Measurements from ENCODE around the gene ZNF41. TPM values are rescaled to one million over a fixed set of nuclear protein-coding genes. Genes with fewer than 3 reads are reported as not detected.
"Not testable (repeated sequence)": the region's sequence is repeated elsewhere in the genome, so short reads cannot be mapped to it uniquely, and the experiment has no call there.

Gene ZNF41
- total and polyA plus RNA-seq, 7 donors, result 3.0 to 8.4 (median 4.3) TPM

DNA sequence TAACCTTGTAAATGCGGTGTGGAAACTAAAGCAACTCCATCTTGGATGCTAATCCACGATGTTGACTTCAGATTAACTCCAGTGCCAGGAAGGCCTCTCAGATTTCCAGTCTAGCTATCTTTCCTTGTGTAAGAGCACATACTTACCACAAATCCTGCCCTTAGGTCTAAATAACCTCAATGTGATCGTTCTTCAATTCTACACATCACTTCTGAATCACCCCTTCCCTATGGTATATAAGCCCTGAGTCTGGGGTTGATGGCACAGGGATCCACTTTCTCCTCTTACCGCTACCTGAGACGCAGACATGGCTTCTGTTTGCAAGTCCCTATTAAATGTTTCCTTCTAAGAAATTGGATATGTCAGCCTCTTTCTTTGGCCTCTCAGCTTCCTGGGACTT is 17.5 kb upstream of the ZNF41 start:
- H3K4me3 ChIP-seq, result no peak overlapping the region
- TF ChIP-seq POLR2A (IDR thresholded peaks at IDR 0.05) (no peak), POLR2AphosphoS5 (IDR thresholded peaks at IDR 0.05) (no peak), EP300 (IDR thresholded peaks at IDR 0.05) (no peak)
- TF ChIP-seq, protein P1, sequence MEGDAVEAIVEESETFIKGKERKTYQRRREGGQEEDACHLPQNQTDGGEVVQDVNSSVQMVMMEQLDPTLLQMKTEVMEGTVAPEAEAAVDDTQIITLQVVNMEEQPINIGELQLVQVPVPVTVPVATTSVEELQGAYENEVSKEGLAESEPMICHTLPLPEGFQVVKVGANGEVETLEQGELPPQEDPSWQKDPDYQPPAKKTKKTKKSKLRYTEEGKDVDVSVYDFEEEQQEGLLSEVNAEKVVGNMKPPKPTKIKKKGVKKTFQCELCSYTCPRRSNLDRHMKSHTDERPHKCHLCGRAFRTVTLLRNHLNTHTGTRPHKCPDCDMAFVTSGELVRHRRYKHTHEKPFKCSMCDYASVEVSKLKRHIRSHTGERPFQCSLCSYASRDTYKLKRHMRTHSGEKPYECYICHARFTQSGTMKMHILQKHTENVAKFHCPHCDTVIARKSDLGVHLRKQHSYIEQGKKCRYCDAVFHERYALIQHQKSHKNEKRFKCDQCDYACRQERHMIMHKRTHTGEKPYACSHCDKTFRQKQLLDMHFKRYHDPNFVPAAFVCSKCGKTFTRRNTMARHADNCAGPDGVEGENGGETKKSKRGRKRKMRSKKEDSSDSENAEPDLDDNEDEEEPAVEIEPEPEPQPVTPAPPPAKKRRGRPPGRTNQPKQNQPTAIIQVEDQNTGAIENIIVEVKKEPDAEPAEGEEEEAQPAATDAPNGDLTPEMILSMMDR (IDR thresholded peaks at IDR 0.05), result no peak
- intact Hi-C loops (cut with DNase I), result no loop called here
- 91 to 92% methylated on average over 5 of the region's 5 CpGs for WGBS, 2 donors
- no peaks in the 10 kb centered on the region for H3K9me3 ChIP-seq
- no peaks in the 10 kb centered on the region for H3K36me3 ChIP-seq
- no peak for DNase-seq
- no peaks in the 10 kb centered on the region for H3K27me3 ChIP-seq
- H3K4me1 ChIP-seq, result no peaks in the 10 kb centered on the region
- no peak overlapping the region for H3K27ac ChIP-seq

DNA sequence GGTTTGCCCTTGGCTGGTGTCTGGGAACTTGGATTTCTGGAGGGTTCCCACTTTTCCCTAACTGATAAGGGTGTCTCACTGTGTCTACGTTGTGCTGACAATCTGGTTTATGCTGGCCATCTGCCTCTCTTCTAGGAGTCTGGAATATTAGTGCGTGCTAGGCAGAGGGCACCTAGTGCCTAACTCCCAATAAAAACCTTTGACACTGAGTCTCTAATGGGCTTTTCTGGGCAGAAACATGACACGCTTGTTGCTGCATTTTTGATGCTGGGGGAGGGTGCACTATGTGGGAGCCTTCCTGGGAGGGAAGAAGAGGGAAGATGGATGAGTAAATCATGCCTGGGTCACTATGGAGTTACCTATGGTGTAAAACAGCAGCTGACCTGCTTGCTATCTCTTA is 16.3 kb upstream of the ZNF41 start:
- H3K27me3 ChIP-seq, result no peaks in the 10 kb centered on the region
- H3K4me3 ChIP-seq, result no peak overlapping the region
- intact Hi-C loops (cut with DNase I), result no loop called here
- H3K36me3 ChIP-seq, result no peaks in the 10 kb centered on the region
- no peaks in the 10 kb centered on the region for H3K4me1 ChIP-seq
- DNase-seq, result no peak
- 85 to 91% methylated on average over 3 of the region's 3 CpGs for WGBS, 2 donors
- H3K9me3 ChIP-seq, result no peaks in the 10 kb centered on the region
- H3K27ac ChIP-seq, result no peak overlapping the region
- no peak for TF ChIP-seq EP300 (IDR thresholded peaks at IDR 0.05)
- TF ChIP-seq POLR2A (IDR thresholded peaks at IDR 0.05), result no peak
- TF ChIP-seq, protein P1 (IDR thresholded peaks at IDR 0.05), result no peak
- TF ChIP-seq POLR2AphosphoS5 (IDR thresholded peaks at IDR 0.05), result no peak

DNA sequence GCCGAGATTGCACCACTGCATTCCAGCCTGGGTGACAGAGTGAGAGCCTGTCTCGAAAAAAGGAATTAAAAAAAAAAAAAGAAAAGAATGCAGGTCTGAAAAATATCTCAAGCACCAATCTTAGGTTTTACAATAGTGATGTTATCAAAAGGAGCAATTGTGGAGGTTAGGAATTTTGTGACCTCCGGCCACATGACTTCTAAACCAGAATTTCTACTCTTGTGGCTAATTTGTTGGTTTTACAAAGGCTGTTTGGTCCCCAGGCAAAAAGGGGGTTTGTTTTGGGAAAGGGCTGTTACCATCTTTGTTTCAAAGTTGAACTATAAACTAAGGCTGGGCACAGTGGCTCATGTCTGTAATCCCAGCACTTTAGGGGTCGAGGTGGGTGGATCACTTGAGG is 15.4 kb upstream of the ZNF41 start:
- Histone ChIP-seq H3K27ac (no peak overlapping the region), H3K4me3 (no peak overlapping the region), H3K27me3 (no peaks in the 10 kb centered on the region), H3K36me3 (no peaks in the 10 kb centered on the region), H3K9me3 (no peaks in the 10 kb centered on the region), H3K4me1 (no peaks in the 10 kb centered on the region)
- no peak for DNase-seq
- intact Hi-C loops (cut with DNase I), result no loop called here
- TF ChIP-seq EP300 (IDR thresholded peaks at IDR 0.05), result no peak
- no peak for TF ChIP-seq POLR2AphosphoS5 (IDR thresholded peaks at IDR 0.05)
- TF ChIP-seq, protein P1 (IDR thresholded peaks at IDR 0.05), result no peak
- no peak for TF ChIP-seq POLR2A (IDR thresholded peaks at IDR 0.05)
- WGBS, 2 donors, result 86% methylated on average over 4 of the region's 4 CpGs

DNA sequence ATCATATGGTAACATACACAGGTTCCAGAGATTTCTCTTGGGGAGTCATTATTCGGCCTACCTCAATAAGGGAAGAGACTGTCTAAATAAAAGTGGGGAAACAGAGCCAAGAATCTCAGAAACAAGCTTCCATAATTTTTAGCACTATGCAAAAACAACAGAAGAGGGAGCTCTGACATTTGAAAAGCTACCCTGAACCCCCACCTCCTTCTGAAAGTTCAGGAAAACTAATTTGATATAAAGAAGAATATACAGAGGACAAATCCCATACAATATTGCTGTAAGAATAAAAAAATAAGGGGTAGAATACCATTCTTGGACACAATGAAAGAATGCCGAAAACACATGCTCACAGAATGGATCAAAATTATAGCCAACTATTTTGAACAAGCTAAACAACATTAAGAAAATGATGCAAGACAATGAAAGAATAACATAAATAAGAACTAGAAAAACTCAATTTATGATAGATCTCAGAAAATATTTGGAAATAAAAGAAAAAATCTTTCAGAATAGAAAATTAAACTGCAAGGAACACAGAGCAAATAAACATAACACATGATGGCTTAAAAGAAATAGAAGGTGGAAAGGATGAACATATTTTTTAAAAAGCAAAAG is 14.4 kb upstream of the ZNF41 start:
- intact Hi-C loops (cut with DNase I), result no loop called here

DNA sequence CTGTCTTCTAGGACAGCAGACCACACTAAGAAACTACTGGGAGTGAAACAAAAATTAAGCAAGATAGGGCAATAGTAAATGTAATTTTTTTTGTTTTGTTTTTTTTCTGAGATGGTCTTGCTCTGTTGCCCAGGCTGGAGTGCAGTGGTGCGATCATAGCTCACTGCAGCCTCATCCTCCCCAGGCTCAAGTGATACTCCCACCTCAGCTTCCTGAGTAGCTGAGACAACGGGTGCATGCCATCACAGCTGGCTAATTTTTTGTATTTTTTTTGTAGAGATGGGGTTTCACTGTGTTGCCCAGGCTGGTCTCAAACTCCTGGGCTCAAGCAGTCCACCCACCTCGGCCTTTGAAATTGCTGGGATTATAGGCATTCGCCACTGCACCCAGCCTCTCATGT is 9.1 kb upstream of the ZNF41 start:
- H3K4me1 ChIP-seq; H3K27ac ChIP-seq; DNase-seq; H3K36me3 ChIP-seq; H3K27me3 ChIP-seq; intact Hi-C loops (cut with DNase I); H3K4me3 ChIP-seq; H3K9me3 ChIP-seq: not testable (repeated sequence)
- 83 to 89% methylated on average over 4 of the region's 4 CpGs for WGBS, 2 donors

More for the DNA sequence above, 14.4 kb upstream of the ZNF41 start:
- Histone ChIP-seq H3K9me3 (no peaks in the 10 kb centered on the region), H3K27ac (no peak overlapping the region), H3K4me3 (no peak overlapping the region), H3K36me3 (no peaks in the 10 kb centered on the region), H3K4me1 (no peaks in the 10 kb centered on the region), H3K27me3 (no peaks in the 10 kb centered on the region)
- no peak for DNase-seq
- TF ChIP-seq EP300 (IDR thresholded peaks at IDR 0.05) (no peak), POLR2AphosphoS5 (IDR thresholded peaks at IDR 0.05) (no peak), POLR2A (IDR thresholded peaks at IDR 0.05) (no peak)
- TF ChIP-seq, protein P1 (IDR thresholded peaks at IDR 0.05), result no peak
- WGBS, 2 donors, result 44 to 64% methylated on average over 2 of the region's 2 CpGs
